HEK293T (cell line): ENCODE data around the gene CASTOR1.

Source experiments
- CTCF ChIA-PET: fragments of 350-600 bp; formaldehyde crosslinking; extraction: SDS; loops from one replicate; lab custom pipeline; 2021; ENCODE audit warnings: antibody characterized with exemption, inconsistent platforms; lab: Yijun Ruan, JAX
- POLR2A ChIA-PET: fragments of 350-600 bp; formaldehyde crosslinking; extraction: SDS; loops from one replicate; lab custom pipeline; 2020; ENCODE audit warnings: antibody characterized with exemption, inconsistent platforms; lab: Yijun Ruan, JAX
- DNase-seq: peaks from one replicate; pipeline ENCODE4 v3.0.0; 2012; ENCODE audit warnings: mixed read lengths; ENCODE audit errors: extremely low spot score
- ARNT ChIP-seq: fragments of 450-650 bp; IDR thresholded peaks from 2 replicates; pipeline ENCODE4 v1.6.1; 2017; ENCODE audit warnings: mild to moderate bottlenecking
- BHLHE40 ChIP-seq: fragments of 450-650 bp; IDR thresholded peaks from 2 replicates; pipeline ENCODE4 v1.6.1; 2016; ENCODE audit warnings: mild to moderate bottlenecking, moderate library complexity, borderline replicate concordance
- CTBP1 ChIP-seq: fragments of 450-650 bp; IDR thresholded peaks from 2 replicates; pipeline ENCODE4 v1.6.1; 2016; ENCODE audit warnings: borderline replicate concordance
- ELF4 ChIP-seq: fragments of 450-650 bp; IDR thresholded peaks from 2 replicates; pipeline ENCODE4 v1.6.1; 2017; ENCODE audit warnings: antibody characterized with exemption
- FOXA1 ChIP-seq: fragments of 450-650 bp; IDR thresholded peaks from 2 replicates; pipeline ENCODE4 v1.6.1; 2016; ENCODE audit warnings: mild to moderate bottlenecking
- FOXK2 ChIP-seq: fragments of 450-650 bp; IDR thresholded peaks from 2 replicates; pipeline ENCODE4 v1.6.1; 2016; ENCODE audit warnings: mild to moderate bottlenecking
- FOXM1 ChIP-seq: fragments of 450-650 bp; IDR thresholded peaks from 2 replicates; pipeline ENCODE4 v1.6.1; 2017; ENCODE audit warnings: mild to moderate bottlenecking, borderline replicate concordance
- HDGF ChIP-seq: fragments of 450-650 bp; IDR thresholded peaks from 2 replicates; pipeline ENCODE4 v1.6.1; 2017; ENCODE audit warnings: antibody characterized with exemption, borderline replicate concordance
- L3MBTL2 ChIP-seq: fragments of 450-650 bp; conservative IDR thresholded peaks from 2 replicates; pipeline ENCODE4 v1.6.1; 2016; ENCODE audit warnings: mild to moderate bottlenecking
- LEF1 ChIP-seq: fragments of 450-650 bp; IDR thresholded peaks from 2 replicates; pipeline ENCODE4 v1.6.1; 2017; ENCODE audit warnings: mild to moderate bottlenecking, borderline replicate concordance
- NFRKB ChIP-seq: fragments of 450-650 bp; IDR thresholded peaks from 2 replicates; pipeline ENCODE4 v1.6.1; 2016; ENCODE audit warnings: mild to moderate bottlenecking, moderate library complexity
- PKNOX1 ChIP-seq: fragments of 450-650 bp; IDR thresholded peaks from 2 replicates; pipeline ENCODE4 v1.6.1; 2016
- SP1 ChIP-seq: fragments of 450-650 bp; IDR thresholded peaks from 2 replicates; pipeline ENCODE4 v1.6.1; 2017
- SUZ12 ChIP-seq: fragments of 450-650 bp; IDR thresholded peaks from 2 replicates; pipeline ENCODE4 v1.6.1; 2016; ENCODE audit warnings: mild to moderate bottlenecking
- TARDBP ChIP-seq: fragments of 450-650 bp; IDR thresholded peaks from 2 replicates; pipeline ENCODE4 v1.6.1; 2016
- ZNF384 ChIP-seq: fragments of 450-650 bp; IDR thresholded peaks from 2 replicates; pipeline ENCODE4 v1.6.1; 2016

The CASTOR1 gene

GRCh38 chr22:30323246-30323645 is 33.9 kb upstream of the CASTOR1 start:
- ChIA-PET POLR2A (no interaction called here), CTCF (interaction anchor here (0.9 kb wide), 1 partner anchor 35 kb away, joined by 3 read pairs; no protein-coding TSS in a partner anchor)
- DNase-seq = no peak
- no peak for TF ChIP-seq FOXM1
- TF ChIP-seq SP1 = no peak
- TF ChIP-seq PKNOX1 = no peak
- TF ChIP-seq LEF1 = no peak
- TF ChIP-seq TARDBP = no peak
- TF ChIP-seq ARNT = no peak
- TF ChIP-seq SUZ12 = no peak
- TF ChIP-seq FOXK2 = no peak
- TF ChIP-seq ZNF384 = no peak
- no peak for TF ChIP-seq FOXA1
- no peak for TF ChIP-seq ELF4
- TF ChIP-seq L3MBTL2 = no peak
- TF ChIP-seq CTBP1 = no peak
- TF ChIP-seq HDGF = no peak

GRCh38 chr22:30321461-30321860 is 32.2 kb upstream of the CASTOR1 start:
- POLR2A ChIA-PET = interaction anchor here (0.6 to 1.2 kb wide), 2 partner anchors 35 to 1431 kb away, joined by 4 read pairs; partner anchors contain the start of genes CCDC157 and SF3A1
- CTCF ChIA-PET = no interaction called here
- no peak for DNase-seq
- no peak for TF ChIP-seq ZNF384
- TF ChIP-seq SP1 = no peak
- TF ChIP-seq SUZ12 = no peak
- TF ChIP-seq FOXK2 = no peak
- no peak for TF ChIP-seq ARNT
- TF ChIP-seq HDGF = no peak
- no peak for TF ChIP-seq LEF1
- no peak for TF ChIP-seq PKNOX1
- no peak for TF ChIP-seq FOXM1
- no peak for TF ChIP-seq BHLHE40
- no peak for TF ChIP-seq ELF4
- TF ChIP-seq CTBP1 = no peak
- TF ChIP-seq FOXA1 = no peak
- TF ChIP-seq L3MBTL2 = no peak

- TF ChIP-seq L3MBTL2 = no peak
- no peak for DNase-seq
- ChIA-PET CTCF (interaction anchor here (1.0 kb wide), 1 partner anchor 32 kb away, joined by 4 read pairs; no protein-coding TSS in a partner anchor), POLR2A (no interaction called here)
Measured at GRCh38 chr22:30320021-30320556, 30.8 kb upstream of the CASTOR1 start.

GRCh38 chr22:30318799-30319419 is 29.6 kb upstream of the CASTOR1 start:
- POLR2A ChIA-PET = no interaction called here
- TF ChIP-seq FOXK2 = no peak
- no peak for TF ChIP-seq PKNOX1
- TF ChIP-seq SP1 = no peak
- no peak for TF ChIP-seq FOXM1
- TF ChIP-seq FOXA1 = no peak
- no peak for TF ChIP-seq NFRKB
- CTCF ChIA-PET = no interaction called here

GRCh38 chr22:30317778-30318177 is 28.5 kb upstream of the CASTOR1 start:
- ChIA-PET POLR2A (no interaction called here), CTCF (no interaction called here)
- TF ChIP-seq ZNF384 (no peak), FOXK2 (no peak), NFRKB (no peak), PKNOX1 (no peak), LEF1 (no peak), FOXA1 (no peak), ELF4 (no peak), SP1 (no peak), ARNT (no peak), BHLHE40 (no peak), TARDBP (no peak), SUZ12 (no peak), HDGF (no peak)
- no peak for DNase-seq

More at GRCh38 chr22:30318799-30319419, 29.6 kb upstream of the CASTOR1 start:
- DNase-seq = no peak
